Hepatocyte (in vitro differentiated cells): Measurements from ENCODE around the gene H2AZ1.

Experiments
- EZH2 ChIP-seq: fragments of 200-600 bp; sonication (generic); IDR thresholded peaks from 2 replicates; pipeline ENCODE4 v1.6.1; 2016; ENCODE audit warnings: antibody characterized with exemption, mild to moderate bottlenecking, borderline replicate concordance
- EZH2phosphoT487 ChIP-seq: fragments of 200-600 bp; sonication (generic); IDR thresholded peaks from one replicate; pipeline ENCODE4 v1.6.1; 2018; ENCODE audit warnings: antibody characterized with exemption, mild to moderate bottlenecking, low read depth, moderate library complexity; ENCODE audit not compliant: unreplicated experiment, severe bottlenecking
- TF ChIP-seq, protein P1 (sequence below): fragments of 200-600 bp; sonication (generic); IDR thresholded peaks from 2 replicates; pipeline ENCODE4 v1.5.1; 2016; ENCODE audit warnings: antibody characterized with exemption, mild to moderate bottlenecking; ENCODE audit not compliant: poor library complexity

DNA sequence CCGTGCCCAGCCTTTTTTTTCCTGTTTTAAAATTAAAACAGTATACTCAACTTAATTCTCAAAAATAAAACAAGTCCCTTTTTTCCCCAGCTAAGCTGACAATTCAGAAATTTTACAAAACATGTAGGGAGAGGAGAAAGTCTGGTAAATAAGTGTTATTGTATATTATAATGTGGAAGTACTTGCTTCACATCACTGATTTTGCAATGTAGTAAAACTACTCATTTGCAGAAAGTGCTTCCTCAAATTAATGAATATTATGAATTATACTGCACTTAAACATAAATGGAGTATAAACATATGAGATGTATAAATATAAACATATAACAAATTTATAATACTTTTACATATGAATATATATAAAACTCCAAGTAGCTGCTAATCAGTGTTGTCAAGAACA is 11.6 kb upstream of the H2AZ1 start:
- TF ChIP-seq, protein P1, sequence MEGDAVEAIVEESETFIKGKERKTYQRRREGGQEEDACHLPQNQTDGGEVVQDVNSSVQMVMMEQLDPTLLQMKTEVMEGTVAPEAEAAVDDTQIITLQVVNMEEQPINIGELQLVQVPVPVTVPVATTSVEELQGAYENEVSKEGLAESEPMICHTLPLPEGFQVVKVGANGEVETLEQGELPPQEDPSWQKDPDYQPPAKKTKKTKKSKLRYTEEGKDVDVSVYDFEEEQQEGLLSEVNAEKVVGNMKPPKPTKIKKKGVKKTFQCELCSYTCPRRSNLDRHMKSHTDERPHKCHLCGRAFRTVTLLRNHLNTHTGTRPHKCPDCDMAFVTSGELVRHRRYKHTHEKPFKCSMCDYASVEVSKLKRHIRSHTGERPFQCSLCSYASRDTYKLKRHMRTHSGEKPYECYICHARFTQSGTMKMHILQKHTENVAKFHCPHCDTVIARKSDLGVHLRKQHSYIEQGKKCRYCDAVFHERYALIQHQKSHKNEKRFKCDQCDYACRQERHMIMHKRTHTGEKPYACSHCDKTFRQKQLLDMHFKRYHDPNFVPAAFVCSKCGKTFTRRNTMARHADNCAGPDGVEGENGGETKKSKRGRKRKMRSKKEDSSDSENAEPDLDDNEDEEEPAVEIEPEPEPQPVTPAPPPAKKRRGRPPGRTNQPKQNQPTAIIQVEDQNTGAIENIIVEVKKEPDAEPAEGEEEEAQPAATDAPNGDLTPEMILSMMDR: no peak
- TF ChIP-seq EZH2: no peak
- TF ChIP-seq EZH2phosphoT487: no peak
